Esophagus (tissue), 2 donors: ENCODE measurements around the gene MMEL1. TPM values are rescaled to one million over a fixed set of nuclear protein-coding genes. Genes with fewer than 3 reads are reported as not detected.

Experiments used
- H3K27ac ChIP-seq, 2 donors: one replicate each; pipeline ENCODE4 v1.5.1; 2013; ENCODE audit warnings: low read depth in 2 of 2, mild to moderate bottlenecking in 2 of 2, inconsistent platforms in 1 of 2, low read length in 1 of 2, moderate library complexity in 1 of 2
- H3K27me3 ChIP-seq, 2 donors: one replicate each; pipeline ENCODE4 v1.6.1; 2013; ENCODE audit warnings: low read length in 2 of 2, control low read depth in 1 of 2, mild to moderate bottlenecking in 1 of 2; ENCODE audit not compliant: insufficient read depth in 2 of 2, control insufficient read depth in 1 of 2
- H3K36me3 ChIP-seq, 2 donors: one replicate each; pipeline ENCODE4 v1.6.1; 2013; ENCODE audit warnings: low read length in 1 of 2; ENCODE audit not compliant: control insufficient read depth in 2 of 2, insufficient read depth in 2 of 2
- H3K4me1 ChIP-seq, 2 donors: one replicate each; pipeline ENCODE4 v1.6.1; 2013; ENCODE audit warnings: low read length in 1 of 2; ENCODE audit not compliant: control insufficient read depth in 2 of 2, insufficient read depth in 2 of 2
- H3K4me3 ChIP-seq, 2 donors: one replicate each; pipeline ENCODE4 v1.5.1; 2013; ENCODE audit warnings: low read length in 2 of 2, mild to moderate bottlenecking in 2 of 2, low read depth in 1 of 2, moderate library complexity in 1 of 2
- H3K9me3 ChIP-seq, 2 donors: one replicate each; pipeline ENCODE4 v1.6.1; 2013; ENCODE audit warnings: mild to moderate bottlenecking in 2 of 2, low read depth in 1 of 2, low read length in 1 of 2, moderate library complexity in 1 of 2; ENCODE audit not compliant: control insufficient read depth in 2 of 2, insufficient read depth in 1 of 2
- WGBS, 2 donors: extraction: QIAGEN DNeasy Blood & Tissue Kit; methylation state at CpG; one replicate each; pipeline ENCODE4 v1.1.7; 2013; 5-methylcytosine and 5-hydroxymethylcytosine counted together
- polyA plus RNA-seq, 2 donors: library from polyadenylated mRNA; stranded (reverse); fragments of 200-250 nt; gene quantifications; one replicate each; pipeline ENCODE4 v1.2.3, GENCODE V29; 2013
- donor health status: healthy with polysubstance abuse.
- donor health status: Bipolar disorder and iron deficiency.

MMEL1 gene
- polyA plus RNA-seq, 2 donors: 3.4 to 11.6 TPM

DNA sequence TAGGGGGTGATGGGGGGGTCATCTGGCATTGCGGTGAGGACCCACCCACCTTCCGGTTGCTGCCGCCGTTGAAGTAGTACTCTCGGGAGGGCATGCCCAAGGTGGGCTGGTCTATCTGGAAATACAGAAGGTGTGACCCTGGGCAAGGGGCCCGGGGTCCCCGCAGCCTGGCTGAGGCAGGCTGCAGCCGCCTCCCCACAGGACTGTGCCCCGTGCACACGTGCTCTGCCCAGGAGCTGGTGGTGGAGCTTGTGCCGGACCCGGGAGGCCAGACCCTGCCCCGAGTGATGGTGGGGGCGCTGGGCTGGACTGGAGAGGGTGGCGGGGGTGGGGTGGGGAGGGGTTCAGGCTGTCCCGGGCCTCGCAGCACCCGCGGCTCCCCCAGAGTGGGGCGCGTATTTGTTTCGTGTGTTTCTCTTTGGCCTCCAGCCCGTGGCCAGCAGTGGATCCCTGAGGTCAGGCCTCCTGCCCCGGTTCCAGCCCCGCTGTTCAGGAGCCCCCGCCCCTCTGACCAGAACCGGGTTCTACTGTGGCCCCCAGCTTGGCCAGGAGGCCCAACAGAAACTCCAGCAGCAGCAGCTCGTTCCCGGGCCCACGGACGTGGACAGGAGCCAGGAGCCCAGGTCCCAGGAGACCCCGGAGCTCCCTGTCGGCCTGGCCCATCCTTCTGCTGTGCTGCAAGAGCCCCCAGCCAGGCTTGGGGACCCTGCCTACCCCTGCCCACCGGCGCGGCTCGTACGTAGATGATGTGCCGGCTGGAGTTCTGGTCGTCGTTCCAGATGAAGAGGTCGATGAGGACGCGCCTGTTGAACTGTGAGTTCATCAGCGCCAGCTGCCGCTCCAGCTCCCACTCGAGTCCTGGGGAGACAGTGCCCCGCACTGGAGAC, 27.1 kb downstream of the MMEL1 start:
- Histone ChIP-seq H3K4me1 (no peaks in the 10 kb centered on the region), H3K36me3 (no peaks in the 10 kb centered on the region), H3K4me3 (no peak overlapping the region), H3K27me3 (no peaks in the 10 kb centered on the region), H3K27ac (no peak overlapping the region), H3K9me3 (peaks cover 0 to 2% of the 10 kb centered on the region in 2 donors)
- WGBS, 2 donors: 81 to 83% methylated on average over 42 to 48 of the region's 48 CpGs

DNA sequence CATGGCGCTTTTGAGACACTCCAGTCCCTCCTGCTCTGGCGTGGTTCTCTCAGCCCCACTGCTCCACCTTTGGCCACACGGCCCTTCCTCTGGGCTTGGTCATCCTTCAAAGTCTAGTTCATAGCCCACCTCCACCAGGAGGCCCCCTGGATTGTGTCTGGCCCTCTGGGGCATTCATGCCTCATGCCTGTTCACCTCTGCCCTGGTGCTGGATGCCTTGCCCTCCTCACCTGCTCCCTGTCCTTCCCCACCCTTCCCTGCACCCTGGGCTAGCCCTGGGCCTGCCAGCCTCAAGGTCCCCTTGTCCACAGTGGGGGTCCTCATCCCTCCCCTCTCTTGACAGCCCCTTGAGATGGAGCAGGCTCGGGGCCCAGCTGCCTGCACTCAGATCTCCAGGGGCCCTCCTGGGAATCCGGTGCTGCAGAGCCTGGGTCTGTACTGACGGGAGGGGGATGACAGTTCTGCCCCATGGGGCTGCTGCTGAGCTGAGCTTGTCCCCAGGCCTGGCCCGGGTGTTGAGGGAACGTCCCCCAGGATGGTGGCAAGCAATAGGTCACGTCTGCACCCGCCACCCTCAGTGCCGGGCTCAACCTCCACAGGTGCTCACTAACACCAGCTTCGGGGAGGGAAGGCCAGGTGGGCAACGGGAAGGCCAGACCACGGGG, 27.8 kb downstream of the MMEL1 start:
- H3K36me3 ChIP-seq: no peaks in the 10 kb centered on the region
- H3K4me1 ChIP-seq: no peaks in the 10 kb centered on the region
- no peak overlapping the region for H3K27ac ChIP-seq
- peaks cover 0 to 2% of the 10 kb centered on the region in 2 donors for H3K9me3 ChIP-seq
- 77 to 80% methylated on average over 14 of the region's 14 CpGs for WGBS, 2 donors
- no peak overlapping the region for H3K4me3 ChIP-seq
- H3K27me3 ChIP-seq: no peaks in the 10 kb centered on the region

DNA sequence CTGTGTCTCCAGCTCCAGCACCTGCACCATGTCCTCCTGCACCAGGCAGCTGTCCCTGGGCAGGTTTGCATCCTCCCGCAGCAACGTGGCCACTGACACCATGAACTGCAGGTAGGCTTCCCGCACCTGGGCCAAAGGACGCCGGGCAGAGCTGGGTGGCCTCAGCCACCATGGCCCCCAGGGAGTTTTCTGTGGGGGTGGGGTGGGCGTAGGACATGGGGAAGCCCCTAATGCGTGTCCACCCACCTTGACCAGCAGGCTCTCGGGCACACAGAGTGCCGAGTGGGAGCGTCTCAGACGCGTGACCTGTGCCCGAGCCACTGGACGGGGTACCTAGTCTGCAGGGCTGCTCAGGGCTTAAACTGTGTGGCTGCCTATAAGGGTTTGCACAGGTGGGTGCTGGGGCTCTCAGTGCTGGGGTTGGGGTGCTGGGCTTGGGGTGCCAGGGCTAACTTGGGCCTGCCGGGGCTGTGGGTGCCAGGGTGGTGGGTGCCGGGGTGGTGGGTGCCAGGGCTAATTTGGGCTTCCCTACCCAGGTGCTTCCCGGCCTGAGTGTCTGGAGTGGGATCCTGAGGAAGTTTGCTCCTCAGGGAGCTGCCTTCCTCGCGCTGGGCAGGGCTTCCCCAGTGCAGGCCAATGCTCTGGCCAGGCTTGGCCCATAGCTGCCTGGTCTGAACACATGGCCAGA, 28.5 kb downstream of the MMEL1 start:
- Histone ChIP-seq H3K27ac (no peak overlapping the region), H3K9me3 (peaks cover 0 to 2% of the 10 kb centered on the region in 2 donors), H3K36me3 (no peaks in the 10 kb centered on the region), H3K27me3 (no peaks in the 10 kb centered on the region), H3K4me1 (no peaks in the 10 kb centered on the region), H3K4me3 (no peak overlapping the region)
- 84 to 86% methylated on average over 19 of the region's 19 CpGs for WGBS, 2 donors

DNA sequence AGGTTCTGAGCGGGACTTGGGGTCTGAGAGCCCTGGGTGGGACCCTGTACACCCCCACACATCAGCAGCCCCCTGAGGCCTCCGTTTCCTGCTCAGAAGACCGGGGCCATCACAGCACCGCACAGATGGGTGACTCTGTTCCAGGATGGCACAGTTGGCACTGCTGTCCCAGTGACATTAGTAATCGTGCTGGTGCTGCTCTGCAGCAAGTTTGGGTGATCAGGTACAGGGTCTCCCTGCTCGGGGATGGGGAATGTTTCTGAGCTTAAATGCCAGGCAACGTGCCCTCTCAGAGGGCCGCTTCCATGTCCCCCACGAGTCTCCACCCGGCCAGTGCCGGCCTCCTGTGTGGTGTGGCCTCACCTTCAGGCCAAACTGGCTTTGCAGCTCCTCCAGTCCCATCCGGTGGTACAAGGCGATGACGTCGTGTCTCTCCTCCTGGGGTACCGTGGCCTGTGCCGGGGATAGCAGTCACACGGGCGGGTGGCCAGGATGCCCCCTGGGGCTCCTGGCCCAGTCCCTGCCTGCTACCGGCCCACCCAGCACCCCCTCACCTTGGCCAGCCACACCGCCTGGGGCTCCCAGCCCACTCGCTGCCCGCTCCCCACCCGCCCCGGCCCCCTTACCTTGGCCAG, 29.2 kb downstream of the MMEL1 start:
- H3K27ac ChIP-seq: no peak overlapping the region
- H3K4me3 ChIP-seq: no peak overlapping the region
- H3K36me3 ChIP-seq: no peaks in the 10 kb centered on the region
- H3K27me3 ChIP-seq: no peaks in the 10 kb centered on the region
- no peaks in the 10 kb centered on the region for H3K4me1 ChIP-seq
- peaks cover 0 to 2% of the 10 kb centered on the region in 2 donors for H3K9me3 ChIP-seq
- 71 to 75% methylated on average over 25 of the region's 25 CpGs for WGBS, 2 donors

DNA sequence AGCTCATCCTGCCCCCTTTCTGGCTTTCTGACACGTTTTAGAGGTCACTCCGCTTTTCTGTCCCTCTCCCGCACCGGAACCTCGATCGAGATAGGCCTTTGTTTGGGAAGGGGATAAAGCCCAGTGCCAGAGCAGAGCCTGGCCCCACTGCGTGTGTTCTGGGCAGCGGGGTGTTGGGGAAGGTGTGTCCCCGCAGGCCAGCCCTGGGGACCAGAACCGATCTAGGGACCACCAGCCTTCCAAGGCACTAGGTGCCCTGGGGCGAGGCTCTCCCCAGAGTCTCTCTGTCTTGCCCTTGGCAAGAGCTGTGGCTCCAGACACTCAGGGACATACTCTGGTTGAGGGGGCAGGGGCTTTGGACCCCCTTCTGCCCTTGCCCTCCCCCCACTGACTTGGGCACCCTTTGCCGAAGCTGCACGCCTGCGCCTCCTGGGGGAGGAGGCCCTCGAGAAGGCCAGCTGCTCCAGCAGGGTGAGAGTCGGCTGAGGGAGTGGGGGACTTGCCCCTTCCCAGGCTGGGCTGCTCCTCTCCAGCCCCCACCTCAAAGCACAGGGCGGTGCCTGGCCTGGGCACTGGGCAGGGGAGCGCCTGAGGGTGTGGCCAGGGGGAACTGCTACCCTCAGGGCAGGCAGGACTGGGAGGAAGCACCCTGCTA, 29.8 kb downstream of the MMEL1 start:
- Histone ChIP-seq H3K9me3 (peaks cover 0 to 2% of the 10 kb centered on the region in 2 donors), H3K36me3 (no peaks in the 10 kb centered on the region), H3K4me3 (no peak overlapping the region), H3K4me1 (no peaks in the 10 kb centered on the region), H3K27ac (no peak overlapping the region), H3K27me3 (no peaks in the 10 kb centered on the region)
- WGBS, 2 donors: 76 to 79% methylated on average over 18 of the region's 18 CpGs

DNA sequence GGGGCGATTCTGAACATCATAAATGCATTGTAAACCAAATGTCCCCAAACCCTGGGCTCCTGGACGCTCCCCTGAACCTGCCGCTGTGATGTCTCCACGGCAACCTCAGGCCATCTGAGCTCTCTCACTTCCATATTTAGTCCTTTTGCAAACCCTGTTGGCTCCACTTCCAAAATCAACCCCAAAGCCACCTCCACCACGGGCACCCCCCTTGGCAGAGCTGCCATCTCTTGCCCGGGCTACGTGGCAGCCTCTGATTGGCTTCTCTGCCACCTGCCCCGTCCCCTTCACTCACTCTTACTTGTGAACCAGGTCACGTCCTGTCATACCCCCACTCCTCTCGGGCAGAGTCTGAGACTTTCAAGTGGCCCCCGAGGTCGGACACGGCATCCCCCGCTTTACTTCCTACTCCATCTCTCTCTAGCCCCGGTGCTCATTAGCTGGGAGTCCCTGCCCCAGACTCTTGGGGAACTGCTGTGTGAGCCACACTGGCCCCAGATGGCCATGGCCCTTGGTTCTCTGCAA, 30.4 kb downstream of the MMEL1 start:
- 76 to 85% methylated on average over 15 of the region's 15 CpGs for WGBS, 2 donors
- Histone ChIP-seq H3K36me3 (no peaks in the 10 kb centered on the region), H3K27me3 (no peaks in the 10 kb centered on the region), H3K9me3 (peaks cover 0 to 2% of the 10 kb centered on the region in 2 donors), H3K4me1 (no peaks in the 10 kb centered on the region), H3K27ac (no peak overlapping the region), H3K4me3 (no peak overlapping the region)

DNA sequence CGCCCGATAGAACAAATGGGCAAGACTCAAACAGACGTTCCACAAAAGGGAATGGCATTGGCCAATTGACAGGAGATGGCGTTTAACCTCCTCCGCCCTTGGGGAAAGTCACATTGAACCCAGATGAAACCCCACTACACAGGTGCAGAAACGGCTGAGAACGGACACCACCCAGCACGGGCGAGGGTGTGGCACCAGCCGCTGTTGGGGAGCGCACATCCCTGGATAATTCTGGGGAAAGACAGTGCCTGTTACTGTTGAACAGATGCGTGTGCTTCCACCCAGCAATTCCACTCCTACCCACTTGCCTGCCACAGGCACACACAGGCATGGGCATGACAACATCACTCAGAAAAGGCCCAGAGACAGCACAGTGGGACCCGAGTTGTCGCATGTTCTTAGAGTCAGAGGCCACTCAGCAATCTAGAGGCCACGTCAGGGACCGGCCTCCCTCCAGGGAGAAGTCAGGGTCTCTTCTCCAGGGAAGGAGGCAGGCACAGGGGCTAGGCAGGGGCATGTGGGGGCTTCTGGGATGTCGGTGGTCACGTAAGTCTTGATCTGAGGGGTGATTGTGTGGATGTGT, 31.0 kb downstream of the MMEL1 start:
- no peaks in the 10 kb centered on the region for H3K27me3 ChIP-seq

DNA sequence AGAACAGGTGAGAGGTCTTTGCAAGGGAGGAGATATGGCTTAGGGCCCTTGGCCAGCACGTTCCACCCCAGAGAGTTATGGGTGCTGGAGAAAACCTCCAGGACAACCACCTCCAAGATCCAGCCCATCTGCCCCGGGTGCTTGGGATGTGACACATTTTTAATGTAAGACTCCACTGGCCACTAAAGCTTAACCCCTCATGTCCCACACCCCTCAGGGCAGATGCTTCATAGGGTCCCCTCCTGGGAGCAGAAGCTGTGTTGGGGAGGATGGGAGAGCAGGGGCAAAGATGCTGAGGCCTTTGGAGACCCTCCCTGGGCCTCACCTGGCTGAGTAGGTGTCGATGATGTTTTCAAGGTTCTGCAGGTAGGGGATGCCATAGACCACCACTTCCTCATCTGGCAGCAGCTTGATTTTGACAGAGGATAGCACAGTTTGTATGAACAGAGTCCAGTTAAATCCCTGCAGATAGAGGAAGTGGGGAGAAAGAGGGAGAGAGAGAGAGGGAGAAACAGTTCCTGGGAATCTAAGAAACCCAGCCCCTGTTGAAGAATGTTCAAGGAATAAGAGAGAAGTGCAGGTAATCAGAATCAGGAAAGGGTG, 34.4 kb downstream of the MMEL1 start:
- H3K4me1 ChIP-seq: peaks cover 0 to 11% of the 10 kb centered on the region in 2 donors
- WGBS, 2 donors: 75 to 81% methylated on average over 3 of the region's 3 CpGs
- H3K9me3 ChIP-seq: peaks cover 0 to 2% of the 10 kb centered on the region in 2 donors
- H3K27ac ChIP-seq: no peak overlapping the region
- no peaks in the 10 kb centered on the region for H3K36me3 ChIP-seq
- no peaks in the 10 kb centered on the region for H3K27me3 ChIP-seq
- no peak overlapping the region for H3K4me3 ChIP-seq

More for the DNA sequence above, 31.0 kb downstream of the MMEL1 start:
- no peak overlapping the region for H3K27ac ChIP-seq
- no peaks in the 10 kb centered on the region for H3K4me1 ChIP-seq
- H3K9me3 ChIP-seq: peaks cover 0 to 2% of the 10 kb centered on the region in 2 donors
- H3K36me3 ChIP-seq: no peaks in the 10 kb centered on the region
- 86 to 89% methylated on average over 18 of the region's 18 CpGs for WGBS, 2 donors
- no peak overlapping the region for H3K4me3 ChIP-seq
